Caco-2 (cell line): ENCODE data around the gene RAB11FIP2. TPM values are rescaled to one million over a fixed set of nuclear protein-coding genes. Genes with fewer than 3 reads are reported as not detected.

Source experiments
- BruUV-seq: library from RNA; stranded (reverse); fragments of 400-500 nt; replicated peaks from 2 replicates; lab custom pipeline; 2021; lab: Mats Ljungman, UMichigan
- CTCF ChIA-PET: fragments of 300-600 bp; sonication (Branson Sonifier 250); formaldehyde crosslinking; loops from one replicate; lab custom pipeline; 2022; ENCODE audit warnings: antibody characterized with exemption; lab: Charles Lee
- POLR2A ChIA-PET: fragments of 300-600 bp; sonication (Branson Sonifier 250); formaldehyde crosslinking; loops from one replicate; lab custom pipeline; 2022; ENCODE audit warnings: antibody characterized with exemption; lab: Charles Lee
- DNase-seq, 2 experiments: peaks; one replicate each; pipeline versions ENCODE4 v3.0.0 to v3.0.0-alpha.2; 2020 to 2022
- H3K27me3 ChIP-seq: replicated peaks from 2 replicates; pipeline ENCODE4 v1.6.0; 2011; ENCODE audit warnings: low read length; ENCODE audit not compliant: control insufficient read depth, insufficient read depth
- H3K36me3 ChIP-seq: 2 replicates; pipeline ENCODE4 v1.5.1; 2011; ENCODE audit warnings: low read length; ENCODE audit not compliant: control insufficient read depth, insufficient read depth
- H3K4me1 ChIP-seq: fragments of 250-450 bp; sonication (Bioruptor Pico); 2 replicates; pipeline ENCODE4 v1.5.1; 2020; ENCODE audit warnings: mild to moderate bottlenecking
- H3K4me3 ChIP-seq: 2 replicates; pipeline ENCODE4 v1.5.1; 2011; ENCODE audit warnings: low read depth, mild to moderate bottlenecking, control low read depth, low read length
- H3K9me3 ChIP-seq: fragments of 250-450 bp; sonication (Bioruptor Pico); 2 replicates; pipeline ENCODE4 v1.5.1; 2020; ENCODE audit warnings: mild to moderate bottlenecking, moderate library complexity
- H3K27ac Mint-ChIP-seq: one replicate; pipeline ENCODE4 v1.8.0; 2022; ENCODE audit warnings: mixed read lengths; ENCODE audit not compliant: unreplicated experiment
- H3K27me3 Mint-ChIP-seq: one replicate; pipeline ENCODE4 v1.8.0; 2022; ENCODE audit warnings: mixed read lengths; ENCODE audit not compliant: insufficient read depth, unreplicated experiment
- H3K36me3 Mint-ChIP-seq: one replicate; pipeline ENCODE4 v1.8.0; 2022; ENCODE audit warnings: mild to moderate bottlenecking, mixed read lengths; ENCODE audit not compliant: insufficient read depth, unreplicated experiment
- H3K4me1 Mint-ChIP-seq: one replicate; pipeline ENCODE4 v1.8.0; 2022; ENCODE audit warnings: low read depth, mixed read lengths; ENCODE audit not compliant: unreplicated experiment
- H3K4me3 Mint-ChIP-seq: one replicate; pipeline ENCODE4 v1.8.0; 2022; ENCODE audit warnings: mild to moderate bottlenecking, moderate library complexity, mixed read lengths; ENCODE audit not compliant: unreplicated experiment
- H3K9me3 Mint-ChIP-seq: one replicate; pipeline ENCODE4 v1.8.0; 2022; ENCODE audit warnings: mixed read lengths; ENCODE audit not compliant: unreplicated experiment
- CTCF ChIP-seq, 2 experiments: fragments of 200-600 bp in 1 of 2; IDR thresholded peaks; 1 replicate in 1 of 2; 2 replicates in 1 of 2; pipeline versions ENCODE4 v1.5.1 to v1.8.0; 2011 to 2022; ENCODE audit warnings: antibody characterized with exemption in 1 of 2, control low read depth in 1 of 2, inconsistent platforms in 1 of 2, low read depth in 1 of 2, low read length in 1 of 2, mild to moderate bottlenecking in 1 of 2, moderate library complexity in 1 of 2; ENCODE audit not compliant: insufficient read depth in 1 of 2, severe bottlenecking in 1 of 2, unreplicated experiment in 1 of 2
- intact Hi-C: fragments of 100-400 bp; cut with micrococcal nuclease; formaldehyde crosslinking; loops from one replicate; pipeline ENCODE4 v1.10.0; 2022; ENCODE audit not compliant: unreplicated experiment
- total RNA-seq: library from RNA; stranded (reverse); gene quantifications from 2 replicates; pipeline ENCODE4 v1.2.3, GENCODE V29; 2022

The RAB11FIP2 gene
- total RNA-seq, 1 experiment from 2014 or later: 25.7 TPM

GRCh38 chr10:118032564-118032963 lies 14.2 kb downstream of the RAB11FIP2 start:
- BruUV-seq: no TSS peak
- H3K4me1 Mint-ChIP-seq: peaks cover 6% of the 10 kb centered on the region
- Histone ChIP-seq H3K4me3 (no peak overlapping the region), H3K27me3 (no peaks in the 10 kb centered on the region), H3K36me3 (0 out of 2 replicates have a peak, but pooled peaks cover 1% of the 10 kb centered on the region), H3K9me3 (peaks cover 3% of the 10 kb centered on the region; the same call in 1 of the 2 replicates), H3K4me1 (peaks cover 7% of the 10 kb centered on the region; the same call in 1 of the 2 replicates)
- ChIA-PET CTCF (no interaction called here), POLR2A (no interaction called here)
- H3K27ac Mint-ChIP-seq: no peak overlapping the region
- H3K4me3 Mint-ChIP-seq: no peak overlapping the region
- H3K27me3 Mint-ChIP-seq: no peaks in the 10 kb centered on the region
- no peaks in the 10 kb centered on the region for H3K9me3 Mint-ChIP-seq
- no peak for TF ChIP-seq CTCF (IDR thresholded peaks at IDR 0.05; ENCODE audit: insufficient read depth in 1 of 2, low read depth in 1 of 2, low read length in 1 of 2, severe bottlenecking in 1 of 2, unreplicated experiment in 1 of 2)
- intact Hi-C loops: loop anchor here (5.0 kb wide), 1 partner anchor 210 kb away; no protein-coding TSS in a partner anchor
- H3K36me3 Mint-ChIP-seq: peaks cover 4% of the 10 kb centered on the region
- no peak for DNase-seq

GRCh38 chr10:118031351-118032075 lies 15.2 kb downstream of the RAB11FIP2 start:
- CTCF ChIA-PET: no interaction called here
- H3K27ac Mint-ChIP-seq: no peak overlapping the region
- peaks cover 7% of the 10 kb centered on the region; the same call in 1 of the 2 replicates for H3K4me1 ChIP-seq
- no peaks in the 10 kb centered on the region for H3K27me3 Mint-ChIP-seq
- POLR2A ChIA-PET: no interaction called here
- H3K4me3 ChIP-seq: no peak overlapping the region
- peaks cover 3% of the 10 kb centered on the region; the same call in 1 of the 2 replicates for H3K9me3 ChIP-seq
- no peaks in the 10 kb centered on the region for H3K27me3 ChIP-seq
- no TSS peak for BruUV-seq
- 0 out of 2 replicates have a peak, but pooled peaks cover 1% of the 10 kb centered on the region for H3K36me3 ChIP-seq
- H3K36me3 Mint-ChIP-seq: peaks cover 4% of the 10 kb centered on the region
- peaks cover 6% of the 10 kb centered on the region for H3K4me1 Mint-ChIP-seq
- no peaks in the 10 kb centered on the region for H3K9me3 Mint-ChIP-seq
- intact Hi-C loops: loop anchor here (5.0 kb wide), 1 partner anchor 211 kb away; no protein-coding TSS in a partner anchor
- no peak for TF ChIP-seq CTCF (IDR thresholded peaks at IDR 0.05; ENCODE audit: insufficient read depth in 1 of 2, low read depth in 1 of 2, low read length in 1 of 2, severe bottlenecking in 1 of 2, unreplicated experiment in 1 of 2)
- DNase-seq: no peak
- H3K4me3 Mint-ChIP-seq: no peak overlapping the region

GRCh38 chr10:118028619-118029018 lies 18.1 kb downstream of the RAB11FIP2 start:
- no TSS peak for BruUV-seq
- Histone ChIP-seq H3K4me3 (no peak overlapping the region), H3K9me3 (no peaks in the 10 kb centered on the region), H3K4me1 (no peaks in the 10 kb centered on the region), H3K27me3 (no peaks in the 10 kb centered on the region), H3K36me3 (no peaks in the 10 kb centered on the region)
- Mint-ChIP-seq H3K27me3 (no peaks in the 10 kb centered on the region), H3K4me1 (peaks cover 6% of the 10 kb centered on the region), H3K27ac (no peak overlapping the region), H3K36me3 (peaks cover 4% of the 10 kb centered on the region), H3K9me3 (no peaks in the 10 kb centered on the region), H3K4me3 (no peak overlapping the region)
- intact Hi-C loops: no loop called here
- TF ChIP-seq CTCF (IDR thresholded peaks at IDR 0.05; ENCODE audit: insufficient read depth in 1 of 2, low read depth in 1 of 2, low read length in 1 of 2, severe bottlenecking in 1 of 2, unreplicated experiment in 1 of 2): no peak
- POLR2A ChIA-PET: no interaction called here
- DNase-seq: no peak
- CTCF ChIA-PET: no interaction called here
